K562 (cell line): ENCODE data around the gene G6PC2. TPM values are rescaled to one million over a fixed set of nuclear protein-coding genes. Genes with fewer than 3 reads are reported as not detected.

Experiments used
- ELF4 ChIP-seq: fragments of 450-650 bp; formaldehyde crosslinking; IDR thresholded peaks from 2 replicates; pipeline ENCODE4 v1.4.0; 2022; ENCODE audit warnings: missing genetic modification characterization
- MECOM ChIP-seq: fragments of 250-450 bp; sonication (Bioruptor Pico); IDR thresholded peaks from 2 replicates; pipeline ENCODE4 v1.8.0; 2022; ENCODE audit warnings: inconsistent platforms
- RBM14 ChIP-seq: fragments of 200-400 bp; formaldehyde crosslinking; IDR thresholded peaks from 2 replicates; pipeline ENCODE4 v1.6.1; 2018; ENCODE audit warnings: low read depth, mild to moderate bottlenecking, low read length, moderate library complexity, borderline replicate concordance; ENCODE audit not compliant: insufficient read depth
- TEAD4 ChIP-seq, 2 experiments: sonication (generic) in 1 of 2; formaldehyde crosslinking in 1 of 2; IDR thresholded peaks; 2 replicates each; pipeline versions ENCODE4 v1.6.1 to v1.8.0; 2012 to 2022; ENCODE audit warnings: borderline replicate concordance in 1 of 2, inconsistent platforms in 1 of 2, low read length in 1 of 2, mild to moderate bottlenecking in 1 of 2, missing genetic modification reagents in 1 of 2
- ZNF165 ChIP-seq: fragments of 250-450 bp; sonication (Bioruptor Pico); IDR thresholded peaks from 2 replicates; pipeline ENCODE4 v1.4.0; 2020; ENCODE audit warnings: borderline replicate concordance
- ZNF507 ChIP-seq: conservative IDR thresholded peaks from 2 replicates; pipeline ENCODE4 v1.6.1; 2017; ENCODE audit warnings: missing genetic modification characterization, missing compliant biosample characterization
- ZNF764 ChIP-seq: fragments of 250-450 bp; sonication (Bioruptor Pico); IDR thresholded peaks from 2 replicates; pipeline ENCODE4 v1.4.0; 2020; ENCODE audit warnings: low read depth, mild to moderate bottlenecking, moderate library complexity
- polyA plus RNA-seq, 8 experiments: library from polyadenylated mRNA; depleted of rRNA in 4 of 8; stranded (reverse) in 5 of 8; unstranded in 3 of 8; fragments of >200 nt; fragmentation: Nextera tagmentation in 2 of 8; fragmentation: Illumina TruSeq in 1 of 8; extraction: Ambion mirVana in 2 of 8; extraction: Trizol in 1 of 8; gene quantifications; 2 replicates each; pipeline versions ENCODE4 v1.2.1 to v1.2.3, GENCODE V29; 2011 to 2014; ENCODE audit warnings: inconsistent platforms in 1 of 8, missing spikeins in 1 of 8
- total RNA-seq, 7 experiments: library from RNA; depleted of rRNA in 6 of 7; stranded (reverse); fragments of >200 nt in 6 of 7; fragmentation: Illumina TruSeq in 2 of 7; extraction: Trizol in 2 of 7; gene quantifications; 2 replicates each; pipeline versions ENCODE4 v1.2.1 to v1.2.3, GENCODE V29; 2011 to 2021; ENCODE audit warnings: low replicate concordance in 1 of 7
- TF ChIP-seq, protein P1 (sequence below): sonication (generic); formaldehyde crosslinking; IDR thresholded peaks from 2 replicates; pipeline ENCODE4 v1.8.0; 2023; ENCODE audit warnings: mild to moderate bottlenecking, missing genetic modification reagents
- TF ChIP-seq, protein P2 (sequence below), 3 experiments: fragments of 200-800 bp in 1 of 3; fragments of 250-450 bp in 1 of 3; fragments of 450-650 bp in 1 of 3; sonication (Bioruptor Pico) in 1 of 3; sonication (Bioruptor generic) in 1 of 3; formaldehyde crosslinking in 1 of 3; IDR thresholded peaks; 2 replicates each; pipeline versions ENCODE4 v1.6.1 to v1.8.0; 2016 to 2022; ENCODE audit warnings: mild to moderate bottlenecking in 2 of 3, missing genetic modification characterization in 2 of 3, missing compliant biosample characterization in 1 of 3, moderate library complexity in 1 of 3
- TF ChIP-seq, protein P3 (sequence below): sonication (generic); formaldehyde crosslinking; IDR thresholded peaks from 2 replicates; pipeline ENCODE4 v1.8.0; 2022; ENCODE audit warnings: mild to moderate bottlenecking, missing genetic modification reagents, borderline replicate concordance
- TF ChIP-seq, protein P4 (sequence below), 2 experiments: IDR thresholded peaks; 2 replicates each; pipeline ENCODE4 v1.6.1; 2011; ENCODE audit warnings: borderline replicate concordance in 1 of 2, control low read depth in 1 of 2, low read depth in 1 of 2, low read length in 1 of 2, mild to moderate bottlenecking in 1 of 2, mixed read lengths in 1 of 2, moderate library complexity in 1 of 2; ENCODE audit not compliant: insufficient read depth in 1 of 2, insufficient read length in 1 of 2, poor library complexity in 1 of 2, severe bottlenecking in 1 of 2; ENCODE audit errors: extremely low read depth in 1 of 2
- TF ChIP-seq, protein P5 (sequence below): fragments of 450-650 bp; IDR thresholded peaks from 2 replicates; pipeline ENCODE4 v1.6.1; 2017; ENCODE audit warnings: mild to moderate bottlenecking, moderate library complexity

The G6PC2 gene
- total and polyA plus RNA-seq, 9 of the 15 experiments (the other 6 are each of a cell fraction or from before 2014, with no cell fraction given), result 0.03 to 0.15 TPM; not detected in 7

DNA sequence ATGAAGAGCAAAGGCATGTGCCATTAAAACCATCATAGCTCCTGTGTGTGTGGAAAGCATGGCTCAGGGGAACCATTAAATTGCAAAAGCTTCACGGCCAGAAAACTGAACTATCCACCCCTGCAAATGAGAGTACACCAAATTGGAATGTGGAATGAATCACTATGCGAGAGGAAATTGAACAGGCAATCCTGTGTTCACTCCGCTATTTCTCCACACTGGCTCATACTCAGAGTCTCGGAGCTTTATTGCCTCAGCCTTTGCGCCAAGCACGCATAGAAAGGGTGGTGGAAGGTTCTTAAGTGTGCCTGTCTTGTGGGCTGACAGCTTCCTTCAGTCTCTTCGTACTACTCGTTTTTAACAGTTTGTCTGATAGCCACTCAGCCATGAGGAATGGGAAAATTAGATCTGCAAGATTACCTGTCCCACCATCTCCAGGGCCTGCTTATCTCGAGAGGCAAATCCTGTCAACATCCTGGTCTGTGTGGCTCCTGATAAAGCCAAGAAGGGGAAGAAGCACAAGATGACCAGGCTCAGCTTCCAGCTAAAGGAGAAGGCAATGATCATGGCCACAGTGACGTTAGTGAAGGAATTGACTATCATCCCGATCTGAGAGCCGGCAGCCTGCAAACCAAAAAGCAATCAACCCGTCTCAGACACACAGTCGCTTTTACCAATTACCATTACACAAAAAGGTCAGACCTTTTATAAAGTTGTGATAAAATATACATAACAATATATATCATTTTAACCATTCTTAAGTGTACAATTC is 34.9 kb downstream of the G6PC2 start (continued):
- TF ChIP-seq, protein P1, sequence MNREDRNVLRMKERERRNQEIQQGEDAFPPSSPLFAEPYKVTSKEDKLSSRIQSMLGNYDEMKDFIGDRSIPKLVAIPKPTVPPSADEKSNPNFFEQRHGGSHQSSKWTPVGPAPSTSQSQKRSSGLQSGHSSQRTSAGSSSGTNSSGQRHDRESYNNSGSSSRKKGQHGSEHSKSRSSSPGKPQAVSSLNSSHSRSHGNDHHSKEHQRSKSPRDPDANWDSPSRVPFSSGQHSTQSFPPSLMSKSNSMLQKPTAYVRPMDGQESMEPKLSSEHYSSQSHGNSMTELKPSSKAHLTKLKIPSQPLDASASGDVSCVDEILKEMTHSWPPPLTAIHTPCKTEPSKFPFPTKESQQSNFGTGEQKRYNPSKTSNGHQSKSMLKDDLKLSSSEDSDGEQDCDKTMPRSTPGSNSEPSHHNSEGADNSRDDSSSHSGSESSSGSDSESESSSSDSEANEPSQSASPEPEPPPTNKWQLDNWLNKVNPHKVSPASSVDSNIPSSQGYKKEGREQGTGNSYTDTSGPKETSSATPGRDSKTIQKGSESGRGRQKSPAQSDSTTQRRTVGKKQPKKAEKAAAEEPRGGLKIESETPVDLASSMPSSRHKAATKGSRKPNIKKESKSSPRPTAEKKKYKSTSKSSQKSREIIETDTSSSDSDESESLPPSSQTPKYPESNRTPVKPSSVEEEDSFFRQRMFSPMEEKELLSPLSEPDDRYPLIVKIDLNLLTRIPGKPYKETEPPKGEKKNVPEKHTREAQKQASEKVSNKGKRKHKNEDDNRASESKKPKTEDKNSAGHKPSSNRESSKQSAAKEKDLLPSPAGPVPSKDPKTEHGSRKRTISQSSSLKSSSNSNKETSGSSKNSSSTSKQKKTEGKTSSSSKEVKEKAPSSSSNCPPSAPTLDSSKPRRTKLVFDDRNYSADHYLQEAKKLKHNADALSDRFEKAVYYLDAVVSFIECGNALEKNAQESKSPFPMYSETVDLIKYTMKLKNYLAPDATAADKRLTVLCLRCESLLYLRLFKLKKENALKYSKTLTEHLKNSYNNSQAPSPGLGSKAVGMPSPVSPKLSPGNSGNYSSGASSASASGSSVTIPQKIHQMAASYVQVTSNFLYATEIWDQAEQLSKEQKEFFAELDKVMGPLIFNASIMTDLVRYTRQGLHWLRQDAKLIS (CRISPR knock-in tag), result peak; percentile 85
- TF ChIP-seq ZNF507 (tag) (no peak), MECOM (CRISPR knock-in tag) (peak; percentile 80), RBM14 (no peak), ZNF764 (CRISPR knock-in tag) (peak; percentile 95), ZNF165 (CRISPR knock-in tag) (no peak), ELF4 (CRISPR knock-in tag) (peak; percentile 98), TEAD4 (IDR thresholded peaks at IDR 0.05; ENCODE audit: low read length) (peak; percentile 100), TEAD4 (CRISPR knock-in tag; IDR thresholded peaks at IDR 0.05; ENCODE audit: borderline replicate concordance) (no peak)
- TF ChIP-seq, protein P2, sequence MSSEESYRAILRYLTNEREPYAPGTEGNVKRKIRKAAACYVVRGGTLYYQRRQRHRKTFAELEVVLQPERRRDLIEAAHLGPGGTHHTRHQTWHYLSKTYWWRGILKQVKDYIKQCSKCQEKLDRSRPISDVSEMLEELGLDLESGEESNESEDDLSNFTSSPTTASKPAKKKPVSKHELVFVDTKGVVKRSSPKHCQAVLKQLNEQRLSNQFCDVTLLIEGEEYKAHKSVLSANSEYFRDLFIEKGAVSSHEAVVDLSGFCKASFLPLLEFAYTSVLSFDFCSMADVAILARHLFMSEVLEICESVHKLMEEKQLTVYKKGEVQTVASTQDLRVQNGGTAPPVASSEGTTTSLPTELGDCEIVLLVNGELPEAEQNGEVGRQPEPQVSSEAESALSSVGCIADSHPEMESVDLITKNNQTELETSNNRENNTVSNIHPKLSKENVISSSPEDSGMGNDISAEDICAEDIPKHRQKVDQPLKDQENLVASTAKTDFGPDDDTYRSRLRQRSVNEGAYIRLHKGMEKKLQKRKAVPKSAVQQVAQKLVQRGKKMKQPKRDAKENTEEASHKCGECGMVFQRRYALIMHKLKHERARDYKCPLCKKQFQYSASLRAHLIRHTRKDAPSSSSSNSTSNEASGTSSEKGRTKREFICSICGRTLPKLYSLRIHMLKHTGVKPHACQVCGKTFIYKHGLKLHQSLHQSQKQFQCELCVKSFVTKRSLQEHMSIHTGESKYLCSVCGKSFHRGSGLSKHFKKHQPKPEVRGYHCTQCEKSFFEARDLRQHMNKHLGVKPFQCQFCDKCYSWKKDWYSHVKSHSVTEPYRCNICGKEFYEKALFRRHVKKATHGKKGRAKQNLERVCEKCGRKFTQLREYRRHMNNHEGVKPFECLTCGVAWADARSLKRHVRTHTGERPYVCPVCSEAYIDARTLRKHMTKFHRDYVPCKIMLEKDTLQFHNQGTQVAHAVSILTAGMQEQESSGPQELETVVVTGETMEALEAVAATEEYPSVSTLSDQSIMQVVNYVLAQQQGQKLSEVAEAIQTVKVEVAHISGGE (CRISPR knock-in tag; IDR thresholded peaks at IDR 0.05), result peak in 1 of 3 experiments; percentile 83; a peak in 2 of 6 replicates
- TF ChIP-seq, protein P3, sequence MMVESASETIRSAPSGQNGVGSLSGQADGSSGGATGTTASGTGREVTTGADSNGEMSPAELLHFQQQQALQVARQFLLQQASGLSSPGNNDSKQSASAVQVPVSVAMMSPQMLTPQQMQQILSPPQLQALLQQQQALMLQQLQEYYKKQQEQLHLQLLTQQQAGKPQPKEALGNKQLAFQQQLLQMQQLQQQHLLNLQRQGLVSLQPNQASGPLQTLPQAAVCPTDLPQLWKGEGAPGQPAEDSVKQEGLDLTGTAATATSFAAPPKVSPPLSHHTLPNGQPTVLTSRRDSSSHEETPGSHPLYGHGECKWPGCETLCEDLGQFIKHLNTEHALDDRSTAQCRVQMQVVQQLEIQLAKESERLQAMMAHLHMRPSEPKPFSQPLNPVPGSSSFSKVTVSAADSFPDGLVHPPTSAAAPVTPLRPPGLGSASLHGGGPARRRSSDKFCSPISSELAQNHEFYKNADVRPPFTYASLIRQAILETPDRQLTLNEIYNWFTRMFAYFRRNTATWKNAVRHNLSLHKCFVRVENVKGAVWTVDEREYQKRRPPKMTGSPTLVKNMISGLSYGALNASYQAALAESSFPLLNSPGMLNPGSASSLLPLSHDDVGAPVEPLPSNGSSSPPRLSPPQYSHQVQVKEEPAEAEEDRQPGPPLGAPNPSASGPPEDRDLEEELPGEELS (CRISPR knock-in tag), result no peak
- TF ChIP-seq, protein P4, sequence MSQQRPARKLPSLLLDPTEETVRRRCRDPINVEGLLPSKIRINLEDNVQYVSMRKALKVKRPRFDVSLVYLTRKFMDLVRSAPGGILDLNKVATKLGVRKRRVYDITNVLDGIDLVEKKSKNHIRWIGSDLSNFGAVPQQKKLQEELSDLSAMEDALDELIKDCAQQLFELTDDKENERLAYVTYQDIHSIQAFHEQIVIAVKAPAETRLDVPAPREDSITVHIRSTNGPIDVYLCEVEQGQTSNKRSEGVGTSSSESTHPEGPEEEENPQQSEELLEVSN (IDR thresholded peaks at IDR 0.05; ENCODE audit: borderline replicate concordance in 1 of 2, extremely low read depth in 1 of 2, insufficient read depth in 1 of 2, insufficient read length in 1 of 2, low read depth in 1 of 2, low read length in 1 of 2, poor library complexity in 1 of 2, severe bottlenecking in 1 of 2), result peak; percentile 46 to 47
- TF ChIP-seq, protein P5, sequence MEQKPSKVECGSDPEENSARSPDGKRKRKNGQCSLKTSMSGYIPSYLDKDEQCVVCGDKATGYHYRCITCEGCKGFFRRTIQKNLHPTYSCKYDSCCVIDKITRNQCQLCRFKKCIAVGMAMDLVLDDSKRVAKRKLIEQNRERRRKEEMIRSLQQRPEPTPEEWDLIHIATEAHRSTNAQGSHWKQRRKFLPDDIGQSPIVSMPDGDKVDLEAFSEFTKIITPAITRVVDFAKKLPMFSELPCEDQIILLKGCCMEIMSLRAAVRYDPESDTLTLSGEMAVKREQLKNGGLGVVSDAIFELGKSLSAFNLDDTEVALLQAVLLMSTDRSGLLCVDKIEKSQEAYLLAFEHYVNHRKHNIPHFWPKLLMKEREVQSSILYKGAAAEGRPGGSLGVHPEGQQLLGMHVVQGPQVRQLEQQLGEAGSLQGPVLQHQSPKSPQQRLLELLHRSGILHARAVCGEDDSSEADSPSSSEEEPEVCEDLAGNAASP, result no peak
